ENCODE results near the gene SOX15.

Gene SOX15

GRCh38 chr17:7586673-7587419 is 3.0 kb downstream of the SOX15 start:
- no peaks in the 10 kb centered on the region for H3K27me3 ChIP-seq (replicated peaks; ENCODE audit: control insufficient read depth, insufficient read depth, low read length, poor library complexity, severe bottlenecking)
- peaks cover 16% of the 10 kb centered on the region for H3K4me1 ChIP-seq (ENCODE audit: control insufficient read depth, insufficient read depth, low read length, poor library complexity, severe bottlenecking)
- H3K9me3 ChIP-seq (ENCODE audit: control insufficient read depth, low read length): no peaks in the 10 kb centered on the region
- H3K4me3 ChIP-seq (ENCODE audit: insufficient read depth, low read depth, low read length, poor library complexity, severe bottlenecking): no peak overlapping the region
- peaks cover 24% of the 10 kb centered on the region for H3K36me3 ChIP-seq (ENCODE audit: control insufficient read depth, insufficient read depth, low read length)
- no peak for DNase-seq
- no peak overlapping the region for H3K27ac ChIP-seq (ENCODE audit: insufficient read depth, low read length, poor library complexity, severe bottlenecking)

- peaks cover 20% of the 10 kb centered on the region for H3K36me3 ChIP-seq (ENCODE audit: control insufficient read depth, insufficient read depth, low read length)
Measured at GRCh38 chr17:7583253-7584109, 6.4 kb downstream of the SOX15 start, which contains the start of gene MPDU1. Gene MPDU1 (plus strand): TSS chr17:7583852. CDS start chr17:7583863, 11 bp downstream.

GRCh38 chr17:7582396-7583252 is 7.3 kb downstream of the SOX15 start:
- Histone ChIP-seq H3K36me3 (ENCODE audit: control insufficient read depth, insufficient read depth, low read length) (peaks cover 19% of the 10 kb centered on the region), H3K27ac (ENCODE audit: insufficient read depth, low read length, poor library complexity, severe bottlenecking) (no peak overlapping the region), H3K4me3 (ENCODE audit: insufficient read depth, low read depth, low read length, poor library complexity, severe bottlenecking) (peak overlapping the region; percentile 89), H3K27me3 (replicated peaks; ENCODE audit: control insufficient read depth, insufficient read depth, low read length, poor library complexity, severe bottlenecking) (no peaks in the 10 kb centered on the region), H3K4me1 (ENCODE audit: control insufficient read depth, insufficient read depth, low read length, poor library complexity, severe bottlenecking) (peaks cover 24% of the 10 kb centered on the region), H3K9me3 (ENCODE audit: control insufficient read depth, low read length) (no peaks in the 10 kb centered on the region)
- DNase-seq: no peak

More at GRCh38 chr17:7583253-7584109, 6.4 kb downstream of the SOX15 start, which contains the start of gene MPDU1:
- H3K4me1 ChIP-seq (ENCODE audit: control insufficient read depth, insufficient read depth, low read length, poor library complexity, severe bottlenecking): peaks cover 24% of the 10 kb centered on the region
- H3K27ac ChIP-seq (ENCODE audit: insufficient read depth, low read length, poor library complexity, severe bottlenecking): peak within 1 kb of the TSS; percentile 97
- no peaks in the 10 kb centered on the region for H3K9me3 ChIP-seq (ENCODE audit: control insufficient read depth, low read length)
- H3K4me3 ChIP-seq (ENCODE audit: insufficient read depth, low read depth, low read length, poor library complexity, severe bottlenecking): peak within 1 kb of the TSS; percentile 89
- H3K27me3 ChIP-seq (replicated peaks; ENCODE audit: control insufficient read depth, insufficient read depth, low read length, poor library complexity, severe bottlenecking): no peaks in the 10 kb centered on the region
- DNase-seq: peak; percentile 87 to 91 (median 89)

GRCh38 chr17:7580604-7581575 is 9.0 kb downstream of the SOX15 start:
- H3K27ac ChIP-seq (ENCODE audit: insufficient read depth, low read length, poor library complexity, severe bottlenecking): no peak overlapping the region
- peaks cover 29% of the 10 kb centered on the region for H3K36me3 ChIP-seq (ENCODE audit: control insufficient read depth, insufficient read depth, low read length)
- no peak overlapping the region for H3K4me3 ChIP-seq (ENCODE audit: insufficient read depth, low read depth, low read length, poor library complexity, severe bottlenecking)
- no peak for DNase-seq
- no peaks in the 10 kb centered on the region for H3K9me3 ChIP-seq (ENCODE audit: control insufficient read depth, low read length)
- no peaks in the 10 kb centered on the region for H3K27me3 ChIP-seq (replicated peaks; ENCODE audit: control insufficient read depth, insufficient read depth, low read length, poor library complexity, severe bottlenecking)
- peaks cover 24% of the 10 kb centered on the region for H3K4me1 ChIP-seq (ENCODE audit: control insufficient read depth, insufficient read depth, low read length, poor library complexity, severe bottlenecking)

- H3K27ac ChIP-seq (ENCODE audit: insufficient read depth, low read length, poor library complexity, severe bottlenecking): peak overlapping the region; percentile 43
- no peaks in the 10 kb centered on the region for H3K27me3 ChIP-seq (replicated peaks; ENCODE audit: control insufficient read depth, insufficient read depth, low read length, poor library complexity, severe bottlenecking)
- H3K4me3 ChIP-seq (ENCODE audit: insufficient read depth, low read depth, low read length, poor library complexity, severe bottlenecking): no peak overlapping the region
- DNase-seq: no peak
- H3K4me1 ChIP-seq (ENCODE audit: control insufficient read depth, insufficient read depth, low read length, poor library complexity, severe bottlenecking): peaks cover 29% of the 10 kb centered on the region
- H3K9me3 ChIP-seq (ENCODE audit: control insufficient read depth, low read length): no peaks in the 10 kb centered on the region
- peaks cover 38% of the 10 kb centered on the region for H3K36me3 ChIP-seq (ENCODE audit: control insufficient read depth, insufficient read depth, low read length)
Measured at GRCh38 chr17:7579834-7580603, 9.9 kb downstream of the SOX15 start.

- Histone ChIP-seq H3K4me1 (ENCODE audit: control insufficient read depth, insufficient read depth, low read length, poor library complexity, severe bottlenecking) (peaks cover 27% of the 10 kb centered on the region), H3K27me3 (replicated peaks; ENCODE audit: control insufficient read depth, insufficient read depth, low read length, poor library complexity, severe bottlenecking) (no peaks in the 10 kb centered on the region), H3K27ac (ENCODE audit: insufficient read depth, low read length, poor library complexity, severe bottlenecking) (peak within 1 kb of the TSS; percentile 43), H3K9me3 (ENCODE audit: control insufficient read depth, low read length) (no peaks in the 10 kb centered on the region), H3K36me3 (ENCODE audit: control insufficient read depth, insufficient read depth, low read length) (peaks cover 46% of the 10 kb centered on the region), H3K4me3 (ENCODE audit: insufficient read depth, low read depth, low read length, poor library complexity, severe bottlenecking) (no peak within 1 kb of the TSS)
- peak; percentile 16 to 25 (median 19) for DNase-seq
Measured at GRCh38 chr17:7579001-7579833, 10.7 kb downstream of the SOX15 start, which contains the start of gene CD68. Gene CD68 (plus strand): TSS chr17:7579638. CDS start chr17:7579678, 40 bp downstream.

GRCh38 chr17:7577327-7578199 is 12.3 kb downstream of the SOX15 start:
- H3K4me1 ChIP-seq (ENCODE audit: control insufficient read depth, insufficient read depth, low read length, poor library complexity, severe bottlenecking): peaks cover 24% of the 10 kb centered on the region
- no peaks in the 10 kb centered on the region for H3K27me3 ChIP-seq (replicated peaks; ENCODE audit: control insufficient read depth, insufficient read depth, low read length, poor library complexity, severe bottlenecking)
- H3K4me3 ChIP-seq (ENCODE audit: insufficient read depth, low read depth, low read length, poor library complexity, severe bottlenecking): no peak overlapping the region
- H3K27ac ChIP-seq (ENCODE audit: insufficient read depth, low read length, poor library complexity, severe bottlenecking): no peak overlapping the region
- no peaks in the 10 kb centered on the region for H3K9me3 ChIP-seq (ENCODE audit: control insufficient read depth, low read length)
- peaks cover 51% of the 10 kb centered on the region for H3K36me3 ChIP-seq (ENCODE audit: control insufficient read depth, insufficient read depth, low read length)
- no peak for DNase-seq

Data from effector memory CD4-positive, alpha-beta T cell (primary cell).